Stomach (tissue), 9 donors: ENCODE results near the gene GLYR1. TPM values are rescaled to one million over a fixed set of nuclear protein-coding genes. Genes with fewer than 3 reads are reported as not detected.

ENCODE experiments used
- DNase-seq, 2 donors: peaks; one replicate each; pipeline versions ENCODE4 v3.0.0 to v3.0.0-alpha.2; 2013 to 2019
- H3K27ac ChIP-seq, 5 donors: fragments of 200-600 bp in 4 of 5; sonication (generic) in 4 of 5; one replicate each; pipeline ENCODE4 v1.5.1; 2013 to 2019; ENCODE audit warnings: mild to moderate bottlenecking in 1 of 5, moderate library complexity in 1 of 5
- H3K27me3 ChIP-seq, 3 donors: fragments of 200-600 bp; sonication (generic); one replicate each; pipeline ENCODE4 v1.5.1; 2017 to 2019; ENCODE audit warnings: mixed run types in 1 of 3
- H3K36me3 ChIP-seq, 4 donors: fragments of 200-600 bp; sonication (generic); 1 replicate in 3 of 4; 2 replicates in 1 of 4; pipeline ENCODE4 v1.5.1; 2016 to 2019
- H3K4me1 ChIP-seq, 4 donors: fragments of 200-600 bp; sonication (generic); one replicate each; pipeline ENCODE4 v1.5.1; 2016 to 2019
- H3K4me3 ChIP-seq, 4 donors: fragments of 200-600 bp; sonication (generic) in 3 of 4; one replicate each; pipeline ENCODE4 v1.5.1; 2016 to 2019; ENCODE audit warnings: mild to moderate bottlenecking in 1 of 4
- H3K9me3 ChIP-seq, 4 donors: fragments of 200-600 bp; sonication (generic); one replicate each; pipeline ENCODE4 v1.5.1; 2016 to 2019
- EP300 ChIP-seq: sonication (generic); formaldehyde crosslinking; IDR thresholded peaks from one replicate; pipeline ENCODE4 v1.6.1; 2017; ENCODE audit warnings: antibody characterized with exemption
- POLR2A ChIP-seq, 4 donors: fragments of 450-650 bp; IDR thresholded peaks; one replicate each; pipeline ENCODE4 v1.6.1; 2016; ENCODE audit warnings: antibody characterized with exemption in 4 of 4, control low read depth in 2 of 4, mild to moderate bottlenecking in 1 of 4, moderate library complexity in 1 of 4
- POLR2AphosphoS5 ChIP-seq, 3 donors: sonication (generic); formaldehyde crosslinking; IDR thresholded peaks; one replicate each; pipeline ENCODE4 v1.6.1; 2016; ENCODE audit warnings: antibody characterized with exemption in 3 of 3
- WGBS, 5 donors: extraction: QIAGEN DNeasy Blood & Tissue Kit in 3 of 5; methylation state at CpG; one replicate each; pipeline versions ENCODE4 v1.1.5 to v1.1.7; 2013 to 2018; 5-methylcytosine and 5-hydroxymethylcytosine counted together
- intact Hi-C: fragments of 100-400 bp; cut with DNase I; formaldehyde crosslinking; loops from one replicate; pipeline ENCODE4 v1.15.1; 2023; ENCODE audit warnings: low total_unique reads
- polyA plus RNA-seq, 3 donors: library from polyadenylated mRNA; stranded (reverse); fragments of 200-250 nt; gene quantifications; one replicate each; pipeline ENCODE4 v1.2.3, GENCODE V29; 2013
- total RNA-seq, 5 donors: library from RNA; depleted of rRNA; stranded (reverse); fragments of >200 nt; gene quantifications; one replicate each; pipeline versions ENCODE4 v1.1.0 to v1.2.3, GENCODE V29; 2014 to 2016
- TF ChIP-seq, protein P1 (sequence below), 7 experiments: fragments of 450-650 bp in 4 of 7; fragments of 200-600 bp in 3 of 7; sonication (generic) in 3 of 7; IDR thresholded peaks; one replicate each; pipeline ENCODE4 v1.5.1; 2016 to 2019; ENCODE audit warnings: antibody characterized with exemption in 7 of 7, control low read depth in 2 of 7, mild to moderate bottlenecking in 1 of 7
- donor health status: healthy with polysubstance abuse.
- donor health status: Bipolar disorder and iron deficiency.
- donor health status: healthy.

GLYR1 gene
- total and polyA plus RNA-seq, 8 donors: 29.3 to 187 (median 62.8) TPM

- TF ChIP-seq, protein P1, sequence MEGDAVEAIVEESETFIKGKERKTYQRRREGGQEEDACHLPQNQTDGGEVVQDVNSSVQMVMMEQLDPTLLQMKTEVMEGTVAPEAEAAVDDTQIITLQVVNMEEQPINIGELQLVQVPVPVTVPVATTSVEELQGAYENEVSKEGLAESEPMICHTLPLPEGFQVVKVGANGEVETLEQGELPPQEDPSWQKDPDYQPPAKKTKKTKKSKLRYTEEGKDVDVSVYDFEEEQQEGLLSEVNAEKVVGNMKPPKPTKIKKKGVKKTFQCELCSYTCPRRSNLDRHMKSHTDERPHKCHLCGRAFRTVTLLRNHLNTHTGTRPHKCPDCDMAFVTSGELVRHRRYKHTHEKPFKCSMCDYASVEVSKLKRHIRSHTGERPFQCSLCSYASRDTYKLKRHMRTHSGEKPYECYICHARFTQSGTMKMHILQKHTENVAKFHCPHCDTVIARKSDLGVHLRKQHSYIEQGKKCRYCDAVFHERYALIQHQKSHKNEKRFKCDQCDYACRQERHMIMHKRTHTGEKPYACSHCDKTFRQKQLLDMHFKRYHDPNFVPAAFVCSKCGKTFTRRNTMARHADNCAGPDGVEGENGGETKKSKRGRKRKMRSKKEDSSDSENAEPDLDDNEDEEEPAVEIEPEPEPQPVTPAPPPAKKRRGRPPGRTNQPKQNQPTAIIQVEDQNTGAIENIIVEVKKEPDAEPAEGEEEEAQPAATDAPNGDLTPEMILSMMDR (IDR thresholded peaks at IDR 0.05): no peak
- TF ChIP-seq EP300: no peak
- TF ChIP-seq POLR2A (IDR thresholded peaks at IDR 0.05): no peak
- no peak for TF ChIP-seq POLR2AphosphoS5 (IDR thresholded peaks at IDR 0.05)
- DNase-seq: no peak
- Histone ChIP-seq H3K36me3 (peaks cover 33 to 64% (median 59%) of the 10 kb centered on the region in 4 donors), H3K27me3 (no peaks in the 10 kb centered on the region), H3K4me1 (peaks cover 33 to 54% (median 45%) of the 10 kb centered on the region in 4 donors), H3K9me3 (no peaks in the 10 kb centered on the region), H3K27ac (peak overlapping the region in 3 of 5 donors; percentile 35 to 94 (median 44)), H3K4me3 (no peak overlapping the region)
- WGBS, 5 donors: 76 to 86% (median 78%) methylated on average over 22 to 26 of the region's 26 CpGs
- intact Hi-C loops: no loop called here
These were observed 43.0 kb downstream of the GLYR1 start for GRCh38 chr16:4803898-4804762.

GRCh38 chr16:4803401-4803844, 43.7 kb downstream of the GLYR1 start:
- Histone ChIP-seq H3K27ac (peak overlapping the region in 4 of 5 donors; percentile 86 to 94 (median 92)), H3K4me3 (peak overlapping the region; percentile 69 to 96 (median 90)), H3K27me3 (no peaks in the 10 kb centered on the region), H3K4me1 (peaks cover 33 to 54% (median 45%) of the 10 kb centered on the region in 4 donors), H3K36me3 (peaks cover 26 to 64% (median 56%) of the 10 kb centered on the region in 4 donors), H3K9me3 (no peaks in the 10 kb centered on the region)
- WGBS, 5 donors: 38 to 46% (median 41%) methylated on average over 8 of the region's 8 CpGs
- no peak for TF ChIP-seq EP300
- TF ChIP-seq, protein P1 (IDR thresholded peaks at IDR 0.05): no peak
- no peak for TF ChIP-seq POLR2A (IDR thresholded peaks at IDR 0.05)
- TF ChIP-seq POLR2AphosphoS5 (IDR thresholded peaks at IDR 0.05): no peak
- DNase-seq: no peak
- intact Hi-C loops: no loop called here

DNA sequence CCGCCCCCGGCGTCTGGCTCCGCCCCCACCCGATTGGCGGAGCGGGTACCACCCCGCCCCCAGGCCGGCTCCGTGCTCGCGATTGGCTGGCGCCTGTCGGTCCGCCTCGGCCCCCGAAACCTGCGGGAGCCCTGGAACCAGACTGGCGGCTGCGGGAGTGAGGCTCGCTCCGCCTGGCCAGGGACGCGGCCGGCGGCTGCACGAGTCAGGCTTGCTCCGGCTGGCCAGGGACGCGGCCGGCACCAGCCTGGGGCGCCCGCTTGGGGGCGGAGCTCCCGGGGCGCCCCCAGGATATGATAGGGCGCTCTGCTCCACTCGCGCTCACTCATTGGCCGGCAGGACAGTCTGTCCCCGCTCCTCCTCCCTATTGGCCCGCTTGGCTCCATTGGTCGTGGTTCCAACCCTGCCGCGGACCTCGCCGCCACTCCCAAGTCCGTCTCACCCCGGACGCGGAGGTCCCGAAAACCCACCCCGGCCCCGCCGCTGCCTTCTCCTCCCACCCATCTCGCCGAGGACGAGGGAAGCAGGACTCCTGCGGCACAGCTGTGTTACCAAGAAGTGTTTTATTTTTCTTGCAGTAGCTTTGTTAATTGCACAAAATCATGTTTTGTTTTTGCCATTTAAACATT, 44.3 kb downstream of the GLYR1 start:
- DNase-seq: peak; percentile 93 to 97
- Histone ChIP-seq H3K27me3 (no peaks in the 10 kb centered on the region), H3K27ac (peak overlapping the region; percentile 86 to 96 (median 93)), H3K4me1 (peaks cover 33 to 54% (median 45%) of the 10 kb centered on the region in 4 donors), H3K36me3 (peaks cover 21 to 64% (median 56%) of the 10 kb centered on the region in 4 donors), H3K9me3 (no peaks in the 10 kb centered on the region), H3K4me3 (peak overlapping the region; percentile 69 to 96 (median 90))
- intact Hi-C loops: no loop called here
- TF ChIP-seq, protein P1 (IDR thresholded peaks at IDR 0.05): peak in 4 of 7 experiments; percentile 14 to 64 (median 30)
- TF ChIP-seq EP300 (no peak), POLR2A (IDR thresholded peaks at IDR 0.05) (no peak), POLR2AphosphoS5 (IDR thresholded peaks at IDR 0.05) (peak in 2 of 3 donors; percentile 65 to 68)
- 0 to 1% (median 0%) methylated on average over 19 to 59 of the region's 59 CpGs for WGBS, 5 donors

DNA sequence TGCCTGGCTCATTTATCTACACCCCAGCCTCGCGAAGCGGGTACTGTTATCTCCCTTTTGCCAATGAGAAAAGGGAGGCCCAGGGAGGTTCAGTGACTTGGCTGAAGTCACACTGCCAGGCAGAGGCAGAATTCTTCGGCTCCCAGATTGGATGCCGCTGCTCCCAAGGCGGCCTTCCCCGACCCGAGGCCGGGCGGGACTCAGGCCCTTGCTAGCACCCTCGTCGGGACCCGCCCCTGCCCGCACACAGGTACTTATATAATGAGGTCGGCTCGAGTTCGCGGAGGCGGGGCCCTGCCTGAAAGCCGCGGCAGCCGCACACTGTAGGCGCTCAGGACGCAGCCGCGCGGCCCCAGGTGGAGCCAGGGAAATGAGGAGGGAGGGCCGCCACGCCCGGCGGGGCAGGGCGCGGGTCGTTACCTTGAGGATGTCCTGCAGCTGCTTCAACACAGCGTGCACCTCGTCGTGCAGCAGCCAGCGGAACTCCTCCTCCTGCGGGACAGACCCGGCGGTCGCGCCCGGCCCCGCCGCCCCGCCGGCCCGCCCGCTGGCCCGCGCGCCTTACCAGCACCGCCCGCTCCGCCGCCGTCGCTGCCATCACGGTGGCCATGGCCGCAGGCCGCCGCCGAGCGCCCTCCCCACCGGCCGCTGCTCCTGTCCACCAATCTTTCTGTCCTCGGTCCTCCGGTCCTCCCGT, 45.0 kb downstream of the GLYR1 start, which contains the start of gene ROGDI:
ROGDI (minus strand) TSS at position 672 of the 697 bp plus-strand sequence; CDS start at position 610, 62 bp downstream.
- 0 to 1% (median 1%) methylated on average over 12 to 70 of the region's 70 CpGs for WGBS, 5 donors
- Histone ChIP-seq H3K4me1 (peaks cover 37 to 57% (median 45%) of the 10 kb centered on the region in 4 donors), H3K27me3 (no peaks in the 10 kb centered on the region), H3K4me3 (peak within 1 kb of the TSS; percentile 69 to 96 (median 90)), H3K9me3 (no peaks in the 10 kb centered on the region), H3K27ac (peak within 1 kb of the TSS; percentile 86 to 96 (median 93)), H3K36me3 (peaks cover 19 to 64% (median 56%) of the 10 kb centered on the region in 4 donors)
- peak; percentile 95 to 96 for DNase-seq
- TF ChIP-seq, protein P1 (IDR thresholded peaks at IDR 0.05): no peak
- peak in 2 of 3 donors; percentile 61 to 82 for TF ChIP-seq POLR2AphosphoS5 (IDR thresholded peaks at IDR 0.05)
- TF ChIP-seq POLR2A (IDR thresholded peaks at IDR 0.05): peak in 2 of 4 donors; percentile 14 to 26
- TF ChIP-seq EP300: no peak
- intact Hi-C loops: no loop called here
